Neutrophil (primary cell): Measurements from ENCODE around the gene CYP26B1.

Experiments
- H3K27ac ChIP-seq: fragments of 200-600 bp; sonication (generic); 2 replicates; pipeline ENCODE4 v1.5.1; 2016; ENCODE audit warnings: mild to moderate bottlenecking, moderate library complexity
- H3K27me3 ChIP-seq: fragments of 200-600 bp; sonication (generic); 2 replicates; pipeline ENCODE4 v1.6.0; 2016; ENCODE audit warnings: mild to moderate bottlenecking
- H3K36me3 ChIP-seq: fragments of 200-600 bp; sonication (generic); 2 replicates; pipeline ENCODE4 v1.5.1; 2017
- H3K4me1 ChIP-seq, 2 experiments: fragments of 200-600 bp in 1 of 2; sonication (generic) in 1 of 2; 1 replicate in 1 of 2; 2 replicates in 1 of 2; pipeline versions ENCODE4 v1.5.1 to v1.6.1; 2013 to 2016; ENCODE audit warnings: low read depth in 1 of 2, low read length in 1 of 2, mild to moderate bottlenecking in 1 of 2, moderate library complexity in 1 of 2; ENCODE audit not compliant: control insufficient read depth in 1 of 2, insufficient read depth in 1 of 2
- H3K4me3 ChIP-seq, 2 experiments: fragments of 200-600 bp in 1 of 2; sonication (generic) in 1 of 2; 1 replicate in 1 of 2; 2 replicates in 1 of 2; pipeline ENCODE4 v1.5.1; 2013 to 2016; ENCODE audit warnings: low read depth in 1 of 2, low read length in 1 of 2, mild to moderate bottlenecking in 1 of 2, moderate library complexity in 1 of 2
- H3K9me3 ChIP-seq: fragments of 200-600 bp; sonication (generic); 2 replicates; pipeline ENCODE4 v1.5.1; 2016
- CTCF ChIP-seq: fragments of 200-600 bp; sonication (generic); IDR thresholded peaks from 2 replicates; pipeline ENCODE4 v1.5.1; 2016; ENCODE audit warnings: antibody characterized with exemption

CYP26B1 gene

DNA sequence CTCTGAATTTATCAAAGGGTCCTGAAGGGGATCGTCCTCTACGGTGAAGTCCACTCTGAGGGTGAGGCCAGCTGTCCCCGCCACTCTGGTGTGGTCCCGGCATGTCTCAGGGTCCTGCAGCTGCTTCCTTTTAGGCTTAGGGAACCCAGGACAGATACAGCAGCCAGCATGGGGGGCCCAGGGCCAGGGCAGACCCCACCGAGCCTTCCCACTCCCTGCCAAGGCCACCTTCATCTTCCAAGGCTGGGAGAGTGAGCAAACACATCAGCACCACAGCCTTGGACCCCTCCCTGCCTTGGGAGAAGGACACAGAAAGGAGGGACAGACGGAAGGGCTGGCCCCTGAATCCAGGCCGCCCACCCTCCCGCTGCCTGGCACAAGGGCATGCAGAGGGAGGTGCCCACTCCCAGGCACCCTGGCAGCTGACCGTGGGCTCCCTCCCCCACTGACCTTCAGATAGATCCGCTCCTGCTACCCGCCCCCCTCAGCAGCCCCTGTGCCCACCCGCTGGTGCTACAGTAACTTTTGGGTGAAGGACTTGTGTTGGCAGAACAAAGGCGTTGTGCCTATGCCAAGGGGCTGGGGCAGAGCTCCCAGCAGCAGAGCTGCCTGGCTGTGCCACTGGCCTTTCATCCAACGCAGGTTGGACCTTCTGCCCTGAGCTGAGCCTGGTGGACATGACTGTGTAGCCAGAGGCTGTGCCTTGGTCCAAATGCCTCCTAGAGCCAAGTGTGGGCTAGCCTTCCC lies 7.6 kb downstream of the CYP26B1 start:
- TF ChIP-seq CTCF = no peak
- Histone ChIP-seq H3K27ac (no peak overlapping the region), H3K4me1 (peaks cover 4 to 18% of the 10 kb centered on the region in 2 experiments), H3K27me3 (peaks cover 67% of the 10 kb centered on the region), H3K4me3 (no peak overlapping the region), H3K9me3 (no peaks in the 10 kb centered on the region), H3K36me3 (no peaks in the 10 kb centered on the region)

DNA sequence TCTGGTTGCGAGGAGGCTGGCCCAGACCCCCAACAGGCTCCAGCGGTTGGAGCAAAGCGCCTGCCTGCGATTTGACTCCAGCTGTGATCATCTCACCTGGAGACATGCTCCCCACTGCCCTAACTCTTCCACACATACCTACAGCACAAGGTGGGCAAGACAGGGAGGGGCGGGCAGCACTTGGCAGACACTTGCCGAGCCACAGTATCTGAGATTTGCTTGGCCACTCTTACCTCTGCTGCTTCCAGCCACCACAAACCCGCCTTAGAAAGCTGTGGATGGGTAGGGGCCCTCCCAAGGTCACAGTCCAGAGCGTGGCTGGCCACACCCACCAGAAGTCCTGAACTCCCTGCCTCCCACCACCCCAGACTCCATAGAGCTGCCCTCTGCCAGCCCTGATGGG lies 8.2 kb downstream of the CYP26B1 start:
- Histone ChIP-seq H3K27me3 (peaks cover 61% of the 10 kb centered on the region), H3K9me3 (no peaks in the 10 kb centered on the region), H3K27ac (no peak overlapping the region), H3K36me3 (no peaks in the 10 kb centered on the region), H3K4me1 (peaks cover 0 to 12% of the 10 kb centered on the region in 2 experiments), H3K4me3 (no peak overlapping the region)
- no peak for TF ChIP-seq CTCF

GRCh38 chr2:72138921-72139381 lies 8.7 kb downstream of the CYP26B1 start:
- Histone ChIP-seq H3K27me3 (peaks cover 56% of the 10 kb centered on the region), H3K27ac (no peak overlapping the region), H3K4me1 (peaks cover 0 to 7% of the 10 kb centered on the region in 2 experiments), H3K9me3 (no peaks in the 10 kb centered on the region), H3K4me3 (no peak overlapping the region), H3K36me3 (no peaks in the 10 kb centered on the region)
- no peak for TF ChIP-seq CTCF

- Histone ChIP-seq H3K4me1 (peaks cover 0 to 2% of the 10 kb centered on the region in 2 experiments), H3K27me3 (peaks cover 49% of the 10 kb centered on the region), H3K27ac (no peak overlapping the region), H3K9me3 (no peaks in the 10 kb centered on the region), H3K4me3 (no peak overlapping the region), H3K36me3 (no peaks in the 10 kb centered on the region)
- TF ChIP-seq CTCF = no peak
Measured at GRCh38 chr2:72138011-72138881, 9.4 kb downstream of the CYP26B1 start.

DNA sequence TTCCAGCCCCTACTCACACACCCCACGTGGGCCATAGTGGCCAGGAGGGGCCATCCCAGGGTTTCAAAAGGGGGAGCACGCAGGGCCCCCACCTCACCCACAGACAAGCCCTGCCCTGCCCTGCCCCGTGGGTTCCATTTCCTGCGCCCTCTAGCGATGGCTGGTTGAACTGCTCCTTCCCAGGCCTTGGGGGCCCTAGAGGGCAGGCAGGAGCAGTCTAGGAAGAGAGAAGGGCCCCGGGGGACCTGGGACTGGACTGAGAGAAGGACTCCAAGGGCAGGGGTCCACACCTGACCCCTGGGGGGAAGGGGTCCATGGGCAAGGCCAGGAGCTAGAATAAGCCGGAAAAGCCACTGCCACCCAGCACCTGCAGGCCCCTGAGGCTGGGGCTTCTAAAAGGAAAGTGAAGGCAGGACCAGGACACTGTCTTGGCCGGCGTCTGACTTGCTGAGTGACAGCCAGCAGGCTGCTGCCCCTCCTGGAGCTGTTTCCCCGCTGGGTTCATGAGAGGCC lies 10.1 kb downstream of the CYP26B1 start:
- H3K27me3 ChIP-seq = peaks cover 42% of the 10 kb centered on the region
- no peak overlapping the region for H3K27ac ChIP-seq
- no peaks in the 10 kb centered on the region for H3K4me1 ChIP-seq
- H3K4me3 ChIP-seq = no peak overlapping the region
- no peaks in the 10 kb centered on the region for H3K36me3 ChIP-seq
- TF ChIP-seq CTCF = peak; percentile 53
- no peaks in the 10 kb centered on the region for H3K9me3 ChIP-seq
